GM18870 (cell line): ENCODE data around the gene PABPN1.

Experiments
- ATAC-seq: cut with Tn5 transposase; IDR thresholded peaks from one replicate; pipeline ENCODE4 v1.9.1; 2021; ENCODE audit warnings: moderate library complexity; ENCODE audit not compliant: unreplicated experiment

Gene PABPN1

DNA sequence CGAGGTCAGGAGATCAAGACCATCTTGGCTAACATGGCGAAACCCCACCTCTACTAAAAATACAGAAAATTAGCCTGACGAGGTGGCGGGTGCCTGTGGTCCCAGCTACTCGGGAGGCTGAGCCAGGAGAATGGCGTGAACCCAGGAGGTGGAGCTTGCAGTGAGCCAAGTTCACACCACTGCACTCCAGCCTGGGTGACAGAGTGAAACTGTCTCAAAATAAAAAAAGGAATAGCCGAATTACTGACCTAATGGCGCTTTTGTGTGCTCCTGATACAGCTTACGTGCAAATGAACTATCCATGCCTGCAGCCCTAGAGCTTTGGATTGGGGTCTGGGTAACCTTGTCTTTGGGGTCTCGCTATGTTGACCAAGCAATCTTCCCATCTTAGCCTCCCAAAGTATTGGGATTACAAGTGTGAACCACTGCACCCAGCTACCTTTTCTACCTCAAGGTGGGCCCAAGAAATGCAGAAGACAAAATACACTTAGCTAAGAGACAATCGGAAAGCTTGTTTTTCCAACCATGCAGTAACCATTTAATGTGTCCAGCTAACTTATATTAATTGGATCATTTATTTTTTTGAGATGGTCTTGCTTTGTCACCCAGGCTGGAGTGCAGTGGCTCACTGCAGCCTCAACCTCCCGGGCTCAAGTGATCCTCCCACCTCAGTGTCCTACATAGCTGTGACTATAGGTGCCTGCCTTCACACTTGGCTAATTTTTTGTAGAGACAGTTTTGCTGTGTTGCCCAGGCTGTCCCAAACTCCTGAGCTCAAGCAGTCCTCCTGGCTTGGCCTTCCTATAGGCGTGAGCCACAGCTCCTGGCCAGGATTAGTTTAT, 5.5 kb downstream of the PABPN1 start:
- no peak for ATAC-seq

DNA sequence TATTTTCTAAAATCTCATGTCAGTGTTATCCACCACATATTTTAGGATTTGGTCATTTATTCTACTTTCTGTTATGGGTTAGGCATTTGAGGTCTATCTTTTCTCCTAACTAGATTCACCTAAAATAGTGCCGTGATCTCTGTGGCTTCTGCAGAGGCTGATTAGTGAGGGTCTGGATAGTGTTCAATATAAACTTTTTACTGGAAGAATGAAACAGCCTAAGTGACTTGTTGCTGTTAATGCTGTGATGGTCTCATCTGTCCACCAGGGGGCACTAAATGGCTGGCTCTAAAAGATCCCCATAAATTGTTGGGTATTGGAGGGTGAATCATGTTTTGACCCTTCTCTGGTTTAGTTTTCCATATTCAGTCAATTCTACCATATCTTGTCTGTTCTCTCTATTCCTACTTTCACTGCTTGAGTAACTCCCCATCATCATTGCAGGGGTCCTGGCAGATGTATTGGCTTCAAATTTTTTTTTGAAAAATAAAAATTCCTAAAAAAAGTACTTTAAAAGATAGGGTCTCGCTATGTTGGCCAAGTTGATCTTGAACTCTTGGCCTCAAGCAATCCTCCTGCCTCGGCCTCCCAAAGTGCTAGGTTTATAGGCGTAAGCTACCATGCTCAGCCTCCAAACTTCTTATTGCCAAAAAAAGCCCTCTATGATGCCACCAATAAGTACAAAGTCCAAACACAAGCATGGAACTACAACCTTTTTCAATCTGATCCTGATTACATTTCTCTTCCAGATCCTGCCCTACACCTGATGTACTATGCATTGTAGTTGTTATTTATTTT, 6.9 kb downstream of the PABPN1 start:
- ATAC-seq = no peak

DNA sequence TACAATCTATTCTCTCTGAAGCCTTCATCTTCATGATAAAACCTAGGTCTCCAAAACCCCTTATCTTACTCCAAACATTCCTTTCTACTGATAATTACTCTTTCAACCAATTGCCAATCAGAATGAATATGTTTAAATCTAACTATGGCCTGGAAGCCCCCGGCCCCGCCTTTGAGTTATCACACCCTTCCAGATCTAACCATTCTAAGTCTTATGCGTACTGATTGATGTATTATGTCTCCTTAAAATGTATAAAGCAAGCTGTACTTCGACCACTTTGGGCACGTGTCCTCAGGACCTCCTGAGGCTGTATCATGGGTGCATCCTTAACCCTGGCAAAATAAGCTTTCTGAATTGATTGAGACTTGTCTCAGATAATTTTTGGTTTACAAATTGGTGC, 14.4 kb downstream of the PABPN1 start:
- no peak for ATAC-seq

DNA sequence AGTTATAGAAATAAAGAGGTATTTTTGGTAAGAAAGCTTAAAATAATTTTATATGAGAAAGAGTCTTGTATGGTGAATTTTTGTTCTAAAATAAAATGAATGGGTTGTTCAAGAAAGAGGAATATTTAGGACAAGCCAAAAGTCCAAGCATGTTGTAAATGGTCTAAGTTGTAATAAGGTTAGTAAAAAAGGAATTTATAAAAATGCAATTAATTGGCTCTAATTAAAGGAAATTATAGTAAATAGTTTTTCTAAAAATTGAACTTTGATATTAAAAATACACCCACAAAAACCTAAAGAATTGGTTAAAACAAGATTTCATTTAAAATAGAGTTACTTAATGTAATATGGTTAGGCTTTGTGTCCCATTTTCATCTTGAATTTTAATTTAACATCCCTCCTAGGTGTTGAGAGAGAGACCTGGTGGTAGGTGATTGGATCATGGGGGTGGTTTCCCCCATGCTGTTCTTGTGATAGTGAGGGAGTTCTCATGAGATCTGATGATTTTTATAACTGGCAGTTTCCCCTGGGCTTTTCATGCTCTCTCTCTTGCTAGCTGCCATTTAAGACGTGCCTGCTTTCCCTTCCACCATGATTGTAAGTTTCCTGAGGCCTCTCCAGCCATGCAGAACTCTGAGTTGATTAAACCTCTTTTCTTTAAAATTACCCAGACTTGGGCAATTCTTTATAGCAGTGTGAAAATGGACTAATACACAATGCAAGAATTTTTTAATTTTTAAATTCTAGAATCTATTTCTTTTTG, 18.4 kb downstream of the PABPN1 start:
- ATAC-seq = no peak

DNA sequence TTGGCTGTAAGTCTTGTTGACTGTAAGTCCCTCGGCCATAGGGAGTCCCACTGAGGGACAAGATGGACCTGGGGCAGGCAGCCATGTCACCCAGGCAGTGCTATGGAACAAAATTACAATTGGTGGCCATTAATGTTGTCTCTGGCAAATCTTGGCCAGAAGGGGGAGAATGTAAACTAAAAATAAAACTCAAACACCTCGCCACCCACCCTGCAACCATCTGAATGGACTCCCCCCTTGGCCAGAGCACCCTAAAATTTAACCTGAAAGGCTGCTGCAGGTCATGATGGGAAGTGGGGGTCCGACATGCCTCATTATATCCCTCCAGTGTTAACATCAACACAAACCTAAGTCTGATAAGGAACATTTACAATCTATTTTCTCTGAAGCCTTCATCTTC, 23.2 kb downstream of the PABPN1 start:
- no peak for ATAC-seq

DNA sequence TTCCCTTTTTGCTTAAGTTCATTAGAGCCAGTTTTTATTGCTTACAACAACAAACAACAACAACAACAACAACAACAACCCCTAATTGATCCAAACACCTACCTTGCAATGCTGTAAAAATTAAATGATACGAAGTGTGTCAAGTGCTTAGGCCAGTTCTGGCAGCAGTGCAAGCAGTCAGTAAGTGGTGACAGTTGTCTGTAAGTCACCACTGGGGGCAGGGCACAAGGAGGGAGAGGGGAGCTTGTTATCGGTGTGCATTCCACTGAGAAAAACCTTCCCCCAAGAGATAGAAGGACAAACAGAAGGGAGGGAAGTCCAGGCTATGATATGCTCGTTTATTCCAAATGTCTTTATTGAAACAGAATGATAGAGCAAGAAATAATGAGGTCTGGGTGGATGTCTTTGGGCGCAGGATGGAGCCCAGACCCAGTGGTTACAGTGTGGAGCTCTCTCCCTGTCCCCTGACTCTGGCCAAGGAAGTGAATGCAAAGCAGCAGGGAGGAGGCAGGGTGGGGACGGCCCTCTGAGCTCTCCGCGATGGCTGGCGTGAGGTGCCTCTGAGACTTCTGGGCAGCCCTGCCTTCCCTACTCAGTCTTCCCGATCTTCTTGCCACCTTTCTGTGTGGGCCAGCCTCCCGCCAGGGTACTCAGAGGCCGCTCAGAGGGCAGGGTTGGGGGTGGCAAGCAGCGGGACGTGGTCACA, 24.9 kb downstream of the PABPN1 start:
- ATAC-seq = no peak

DNA sequence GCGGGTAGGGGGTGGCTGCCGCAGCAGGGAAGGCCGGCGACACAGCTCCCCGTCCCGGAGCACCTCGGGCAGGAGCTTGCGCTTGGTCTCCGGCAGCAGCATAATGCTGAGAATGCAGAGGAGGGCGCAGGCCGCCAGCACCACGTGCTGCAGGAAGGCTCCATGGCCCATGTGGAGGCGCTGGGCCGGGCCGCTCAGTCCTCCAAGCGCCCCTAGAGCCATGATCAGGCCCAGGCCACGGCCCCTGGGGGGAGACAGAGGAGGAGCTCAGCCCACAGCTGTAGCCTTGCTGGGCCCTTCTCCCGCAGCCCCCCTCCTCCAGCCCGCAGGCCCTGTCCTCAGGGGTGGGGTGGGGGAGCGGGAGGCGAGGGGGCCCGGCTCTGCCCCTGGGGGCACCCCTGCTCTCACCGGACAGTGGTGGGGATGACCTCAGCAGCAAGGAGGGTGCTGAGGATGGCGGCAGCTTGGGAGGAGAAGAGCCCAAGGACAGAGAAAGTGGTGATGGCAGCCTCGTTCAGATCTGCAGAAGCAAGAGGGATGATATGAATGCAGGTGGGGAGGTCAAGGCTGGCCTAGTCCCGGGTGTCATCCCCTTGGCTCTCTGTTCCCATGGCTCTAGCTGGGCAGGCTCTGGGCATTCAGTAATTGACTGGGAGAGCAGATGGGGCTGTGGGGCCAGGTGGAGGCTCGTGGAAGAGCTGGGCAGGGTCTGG, 25.6 kb downstream of the PABPN1 start:
- no peak for ATAC-seq

DNA sequence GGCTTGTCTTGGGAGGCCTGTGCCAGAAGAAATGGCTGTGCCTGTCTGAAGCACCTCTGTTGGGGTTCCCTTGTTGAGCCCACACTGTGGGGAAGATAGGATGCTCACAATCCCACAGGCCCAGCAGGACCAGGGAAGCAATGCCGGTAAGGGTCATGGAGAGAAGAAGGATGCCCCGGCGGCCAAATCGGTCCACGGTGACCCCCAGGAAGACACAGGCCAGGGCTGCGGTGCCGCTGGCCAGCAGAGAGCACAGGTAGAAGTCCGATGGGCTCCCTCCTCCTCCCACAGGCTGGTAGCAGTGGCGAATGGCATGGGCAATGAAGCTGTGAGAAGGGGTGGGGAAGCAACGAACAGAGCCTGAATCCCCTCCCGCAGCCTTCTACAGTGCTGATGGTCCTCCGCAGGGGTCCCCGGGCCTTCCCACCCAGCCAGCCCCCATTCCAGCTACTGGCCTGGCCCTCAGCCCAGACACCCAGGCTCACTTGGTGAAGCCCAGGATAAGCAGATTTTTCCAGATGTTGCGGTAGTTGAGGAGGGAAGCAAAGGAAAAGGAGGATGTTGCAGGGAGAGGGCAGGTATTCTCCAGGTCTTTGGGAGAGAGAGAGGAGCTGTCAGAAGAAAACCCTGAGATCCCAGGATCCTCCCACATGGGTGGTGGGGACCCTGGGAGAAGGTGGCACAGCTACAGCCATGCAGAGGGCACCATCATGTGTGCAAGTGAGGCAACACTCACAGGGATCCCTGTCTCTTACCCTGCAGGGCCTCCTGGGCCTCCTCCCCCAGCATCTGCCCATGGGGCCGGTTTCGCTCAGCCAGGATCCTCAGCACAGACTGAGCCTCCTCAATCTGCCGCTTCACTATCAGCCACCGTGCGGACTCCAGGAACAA, 26.4 kb downstream of the PABPN1 start:
- ATAC-seq = no peak

DNA sequence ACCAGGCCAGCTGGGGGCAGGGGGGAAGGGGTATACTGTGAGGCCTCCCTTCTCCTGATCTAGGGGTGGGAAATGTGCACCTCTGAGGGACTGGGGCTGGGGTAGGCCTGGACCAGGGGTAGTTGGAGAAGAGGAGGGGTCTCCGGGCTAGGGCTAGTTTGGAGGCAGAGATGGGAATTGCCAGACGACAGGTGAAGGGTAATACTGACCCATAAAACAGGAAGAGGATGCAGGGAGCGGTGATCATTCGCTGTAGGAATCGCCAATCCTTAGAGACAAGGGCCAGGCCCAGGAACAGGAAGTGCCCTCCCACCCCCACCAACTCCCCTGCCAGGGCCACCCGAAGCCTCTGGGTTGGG, 27.0 kb downstream of the PABPN1 start:
- no peak for ATAC-seq

DNA sequence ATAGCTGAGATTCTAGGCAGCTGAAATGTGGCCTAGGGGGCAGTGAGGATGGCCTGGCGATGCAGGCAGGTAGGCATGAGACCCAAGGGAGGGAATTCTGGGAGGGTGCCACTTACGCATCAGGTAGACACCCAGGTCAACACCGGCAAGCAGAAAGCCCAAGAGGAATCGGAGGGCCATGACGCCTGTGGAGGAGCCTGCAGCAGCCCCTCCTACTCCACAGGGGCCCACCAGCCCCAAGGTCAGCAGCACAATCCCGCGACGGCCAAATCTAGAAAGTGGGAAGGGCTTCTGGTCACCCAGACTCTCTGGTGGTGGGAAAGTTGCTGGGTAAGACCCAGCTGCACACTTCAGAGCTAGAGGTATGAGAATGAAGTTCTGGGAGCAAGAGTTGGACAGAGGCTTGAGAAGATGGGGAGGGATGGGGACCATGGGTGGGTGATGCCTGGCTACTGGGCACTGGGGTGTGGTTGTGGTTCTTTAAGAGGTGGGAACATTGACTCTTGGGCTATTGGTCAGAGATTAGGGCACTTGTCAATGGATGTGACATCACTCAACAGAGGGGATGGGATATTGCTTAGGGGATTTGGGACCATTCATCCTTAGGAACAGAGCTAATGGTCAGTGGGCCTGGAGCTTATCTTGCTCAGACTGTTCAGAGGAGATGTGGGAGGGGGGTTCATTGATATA, 28.0 kb downstream of the PABPN1 start:
- no peak for ATAC-seq

DNA sequence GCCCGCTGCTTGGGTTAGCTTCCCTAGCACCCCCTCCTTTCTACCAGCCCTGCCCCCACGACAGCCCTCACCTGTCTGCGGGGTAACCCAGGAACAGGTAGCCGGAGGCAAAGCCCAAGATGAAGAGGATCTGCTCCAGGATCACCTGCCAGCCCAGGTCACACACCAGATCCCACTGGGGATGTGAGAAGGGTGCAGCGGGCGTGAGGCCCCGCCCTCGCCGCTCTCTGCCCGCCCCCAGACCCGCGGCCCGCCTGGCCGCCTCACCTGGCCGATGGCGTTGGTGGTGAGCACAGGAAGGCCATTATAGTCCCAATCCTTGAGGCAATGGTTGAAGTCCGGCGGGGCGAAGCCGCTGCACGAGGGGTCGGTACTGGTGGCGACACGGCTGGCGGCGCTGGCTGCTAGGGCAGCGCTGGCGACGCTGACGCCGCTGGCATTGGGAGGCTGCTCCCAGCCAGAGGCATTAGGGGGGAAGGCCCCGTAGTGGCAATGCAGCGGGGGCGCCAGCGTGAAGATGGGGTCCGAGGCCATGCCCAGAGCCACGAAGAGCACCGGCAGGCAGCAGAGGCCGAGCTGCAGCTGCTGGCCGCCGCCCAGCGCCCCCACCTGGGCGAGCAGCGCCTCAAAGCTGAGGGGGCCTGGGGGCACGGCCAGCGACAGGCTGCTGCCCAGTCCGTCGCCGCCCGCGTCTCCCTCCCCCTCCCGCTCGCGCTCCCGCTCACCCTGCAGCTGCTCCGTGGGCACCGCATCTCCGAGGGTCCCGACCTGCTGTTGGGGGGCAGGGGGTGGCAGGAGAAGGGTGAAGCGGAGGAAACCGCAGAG, 30.6 kb downstream of the PABPN1 start:
- ATAC-seq = no peak

DNA sequence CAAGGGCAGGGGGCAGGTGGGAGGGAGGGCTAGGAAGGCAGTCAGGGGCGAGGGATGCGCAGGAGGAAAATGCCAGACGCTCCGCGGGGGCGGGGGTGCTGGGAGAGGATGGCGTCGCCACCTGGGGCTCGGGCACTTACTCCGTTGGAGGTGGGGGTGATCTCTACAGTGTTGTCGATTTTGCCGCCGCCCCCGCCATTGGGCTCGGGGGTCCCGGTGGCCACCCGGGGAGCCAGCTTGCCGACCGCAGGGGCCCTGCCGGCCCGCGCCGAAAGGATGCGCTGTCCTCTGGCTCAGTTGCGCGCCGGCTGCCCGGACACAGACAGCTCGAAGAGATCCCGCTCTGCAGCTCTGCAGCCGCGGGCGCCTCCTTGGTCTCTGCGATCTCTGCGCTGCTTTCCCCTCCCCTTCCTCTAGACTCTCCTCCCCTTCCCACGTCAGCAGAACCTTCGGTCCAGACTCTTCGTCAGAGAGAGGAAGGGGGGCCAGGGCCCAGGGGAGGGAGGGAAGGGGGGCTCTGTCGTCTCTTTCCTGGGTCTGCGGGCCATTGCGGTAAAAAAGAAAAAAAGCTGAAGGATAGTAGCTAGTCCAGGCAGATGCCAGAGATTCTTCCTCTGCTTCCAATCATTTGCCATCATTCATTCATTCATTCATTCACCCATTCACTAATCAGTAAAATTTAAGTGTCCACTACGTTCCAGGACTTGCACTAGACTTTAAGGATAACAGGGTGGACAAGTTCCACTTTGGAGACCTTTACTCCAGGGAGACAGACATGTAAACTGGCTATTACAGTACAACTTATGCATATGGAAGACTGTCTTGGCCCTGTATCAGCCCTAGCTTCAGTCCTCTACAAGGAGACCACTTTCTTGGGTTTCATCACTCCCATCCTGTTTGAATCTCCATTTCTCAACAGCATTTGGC, 31.5 kb downstream of the PABPN1 start, which contains the start of gene SLC22A17:
SLC22A17 (minus strand) TSS at position 382 of the 927 bp plus-strand sequence.
- no peak for ATAC-seq

DNA sequence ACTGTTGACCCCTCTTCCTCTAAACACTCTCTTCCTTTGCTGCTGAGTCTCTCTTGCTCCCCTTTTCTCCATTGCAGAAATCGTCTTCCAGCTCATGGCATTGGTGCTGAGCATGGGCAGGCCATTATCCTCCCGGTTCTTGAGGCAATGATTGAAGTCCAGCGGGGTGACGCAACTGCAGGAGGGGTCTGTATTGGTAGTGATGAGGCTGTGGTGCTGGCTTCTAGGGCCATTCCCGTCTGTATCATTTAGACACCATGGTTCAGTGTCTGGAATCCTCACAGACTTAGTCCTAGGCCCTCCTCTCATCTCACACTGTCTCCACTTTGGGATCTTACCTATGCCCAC, 32.1 kb downstream of the PABPN1 start:
- ATAC-seq = no peak

DNA sequence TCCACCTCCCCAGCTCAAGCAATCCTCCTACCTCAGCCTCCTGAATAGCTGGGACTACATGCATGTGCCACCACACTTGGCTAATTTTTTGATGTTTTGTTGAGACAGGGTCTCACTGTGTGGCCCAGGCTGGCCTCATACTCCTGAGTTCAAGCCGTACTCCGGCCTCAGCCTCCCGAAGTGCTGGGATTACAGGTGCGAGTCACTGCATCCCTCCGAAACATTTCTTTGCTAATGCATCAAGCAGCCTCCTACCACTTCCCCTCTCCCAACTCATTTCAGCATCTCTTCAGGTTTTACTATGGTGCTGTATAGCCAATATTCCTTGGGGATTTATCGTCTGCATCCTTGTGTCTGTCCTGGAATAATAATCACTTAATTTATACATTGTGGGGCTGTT, 33.7 kb downstream of the PABPN1 start:
- ATAC-seq = no peak

DNA sequence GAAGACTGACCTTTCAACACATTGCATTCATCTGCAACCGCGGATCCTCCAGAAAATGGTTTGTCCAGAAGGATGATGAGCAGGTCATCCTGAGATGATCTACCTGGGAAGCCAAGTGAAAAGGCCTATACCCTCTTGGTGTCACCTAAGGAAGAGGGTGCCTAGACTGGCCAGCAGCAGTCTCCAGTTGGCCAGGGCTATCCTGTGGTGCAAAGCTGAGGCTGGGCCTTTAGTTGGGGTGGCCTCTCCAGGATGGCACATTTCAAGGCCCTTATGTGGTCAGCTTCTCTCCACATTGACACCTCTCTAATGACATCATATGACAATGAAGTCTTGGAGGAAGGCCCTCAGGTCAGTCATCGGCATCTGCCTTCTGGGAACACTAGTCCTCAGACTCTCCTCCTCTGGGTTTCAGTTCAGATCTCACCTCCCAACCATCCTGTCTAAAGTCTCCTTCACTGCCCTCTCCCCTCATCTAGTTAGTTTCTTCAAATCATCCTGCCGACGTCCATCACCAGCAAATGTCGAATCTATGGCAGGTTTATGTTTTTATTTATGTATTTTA, 34.7 kb downstream of the PABPN1 start:
- ATAC-seq = no peak

DNA sequence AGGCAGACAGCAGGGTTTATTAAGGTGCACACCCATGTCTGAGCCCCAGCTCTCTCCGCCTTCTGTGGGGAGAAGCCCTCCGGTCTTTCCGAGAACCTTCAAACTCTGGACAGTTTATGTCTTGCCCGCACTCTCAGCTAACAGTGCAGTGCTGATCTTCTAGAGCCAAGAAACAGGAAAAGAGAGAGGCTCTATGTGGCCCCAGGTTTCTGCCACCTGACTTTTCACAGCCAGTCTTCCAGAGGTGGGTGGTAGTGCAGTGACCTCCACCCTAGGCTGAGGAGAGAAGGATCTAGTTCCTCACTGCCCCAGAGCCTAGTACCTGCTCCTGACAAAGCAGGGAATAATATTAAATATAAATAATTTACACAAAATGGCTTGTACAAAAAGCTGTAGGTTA, 35.4 kb downstream of the PABPN1 start:
- no peak for ATAC-seq

DNA sequence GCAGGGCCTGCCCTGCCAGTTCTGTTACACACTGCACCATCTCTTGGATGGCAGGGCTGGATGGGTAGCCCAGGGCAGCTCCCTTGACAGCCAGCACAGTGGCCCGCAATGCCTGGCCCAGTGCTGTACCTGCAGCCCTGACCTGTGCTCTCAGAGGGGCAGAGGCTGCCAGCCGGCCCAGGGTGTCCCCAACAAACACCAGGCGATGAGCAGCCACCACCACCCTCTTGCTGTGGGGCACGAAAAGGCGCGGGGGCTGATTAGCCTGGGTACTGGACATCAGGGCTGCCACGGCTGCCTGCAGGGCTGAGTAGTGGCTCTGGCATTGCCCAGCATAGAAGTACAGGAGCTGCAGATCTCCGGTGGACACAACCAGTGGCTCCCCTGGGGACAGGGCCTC, 36.0 kb downstream of the PABPN1 start:
- ATAC-seq = no peak
